Endothelial cell of coronary artery (primary cell): Measurements from ENCODE around the gene WDR37. TPM values are rescaled to one million over a fixed set of nuclear protein-coding genes. Genes with fewer than 3 reads are reported as not detected.

Experiments
- total RNA-seq: library from RNA; depleted of rRNA; stranded (reverse); fragments of >200 nt; gene quantifications from 2 replicates; pipeline ENCODE4 v1.2.3, GENCODE V29; 2014

Gene WDR37, protein sequence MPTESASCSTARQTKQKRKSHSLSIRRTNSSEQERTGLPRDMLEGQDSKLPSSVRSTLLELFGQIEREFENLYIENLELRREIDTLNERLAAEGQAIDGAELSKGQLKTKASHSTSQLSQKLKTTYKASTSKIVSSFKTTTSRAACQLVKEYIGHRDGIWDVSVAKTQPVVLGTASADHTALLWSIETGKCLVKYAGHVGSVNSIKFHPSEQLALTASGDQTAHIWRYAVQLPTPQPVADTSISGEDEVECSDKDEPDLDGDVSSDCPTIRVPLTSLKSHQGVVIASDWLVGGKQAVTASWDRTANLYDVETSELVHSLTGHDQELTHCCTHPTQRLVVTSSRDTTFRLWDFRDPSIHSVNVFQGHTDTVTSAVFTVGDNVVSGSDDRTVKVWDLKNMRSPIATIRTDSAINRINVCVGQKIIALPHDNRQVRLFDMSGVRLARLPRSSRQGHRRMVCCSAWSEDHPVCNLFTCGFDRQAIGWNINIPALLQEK
- 19.9 and 24.0 TPM in 2 replicates for total RNA-seq

DNA sequence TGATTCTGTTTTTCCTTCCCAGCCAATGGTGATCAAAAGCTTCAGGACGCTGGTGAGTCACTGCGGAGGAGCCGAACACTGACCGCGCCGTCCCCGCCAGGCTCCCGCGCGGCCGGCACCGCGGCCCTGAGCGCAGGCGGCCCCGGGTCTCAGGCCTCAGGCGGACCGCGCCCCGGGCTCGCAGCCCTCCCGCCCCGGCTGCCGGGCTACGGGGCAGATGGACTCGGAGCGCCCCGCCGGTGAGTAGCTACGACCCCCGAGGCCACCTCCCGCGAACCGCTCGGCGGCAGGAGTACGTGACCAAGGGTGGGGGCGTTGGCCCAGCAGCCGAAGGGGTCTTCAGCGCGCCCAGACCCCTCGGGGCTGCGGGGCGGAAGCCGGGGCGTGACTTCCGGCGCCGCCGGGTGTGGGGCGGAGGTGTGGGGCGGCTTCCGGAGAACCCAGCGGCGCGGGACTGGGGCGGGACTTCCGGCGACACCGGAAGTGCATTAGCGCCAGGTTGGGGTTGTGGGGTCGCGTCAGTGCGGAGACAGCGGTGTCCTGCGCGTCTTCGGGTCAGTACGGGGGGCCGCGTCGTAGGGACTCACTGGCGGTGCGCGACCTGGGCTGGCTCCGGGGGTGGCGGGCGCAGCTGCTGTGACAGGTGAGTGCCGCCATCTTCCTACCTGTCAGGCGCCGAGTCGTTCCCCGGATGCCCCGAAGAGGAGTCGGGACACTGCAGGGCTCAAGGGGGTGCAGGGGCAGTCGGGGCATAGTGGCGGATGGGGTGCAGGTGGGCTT, at the start of gene WDR37:
TSS of gene WDR37 (plus strand) at position 60 of the 780 bp plus-strand sequence. CDS start 15,771 bp downstream, outside the sequence.

DNA sequence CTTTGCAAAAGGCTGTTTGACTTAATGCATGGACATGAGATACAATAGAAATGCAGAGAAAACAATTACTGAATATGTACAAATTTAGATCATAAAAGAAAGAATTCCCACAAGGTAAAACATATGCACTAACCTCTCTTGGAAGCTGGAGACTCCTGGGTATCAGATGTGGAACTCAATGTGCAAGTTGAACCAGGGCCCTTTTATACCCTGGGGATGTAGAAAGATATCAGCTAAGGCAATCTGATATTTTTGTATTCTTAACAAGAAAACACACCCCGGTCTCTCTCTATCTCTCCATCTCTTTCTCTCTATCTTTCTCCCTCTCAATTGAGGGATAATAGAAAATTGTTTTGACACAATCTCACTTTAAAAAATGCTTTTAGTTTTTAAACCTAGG, 30.5 kb upstream of the WDR37 start, which contains the start of gene IDI2:
TSS of gene IDI2 (minus strand) at position 177 of the 400 bp plus-strand sequence. CDS start 1,136 bp downstream, outside the sequence.

DNA sequence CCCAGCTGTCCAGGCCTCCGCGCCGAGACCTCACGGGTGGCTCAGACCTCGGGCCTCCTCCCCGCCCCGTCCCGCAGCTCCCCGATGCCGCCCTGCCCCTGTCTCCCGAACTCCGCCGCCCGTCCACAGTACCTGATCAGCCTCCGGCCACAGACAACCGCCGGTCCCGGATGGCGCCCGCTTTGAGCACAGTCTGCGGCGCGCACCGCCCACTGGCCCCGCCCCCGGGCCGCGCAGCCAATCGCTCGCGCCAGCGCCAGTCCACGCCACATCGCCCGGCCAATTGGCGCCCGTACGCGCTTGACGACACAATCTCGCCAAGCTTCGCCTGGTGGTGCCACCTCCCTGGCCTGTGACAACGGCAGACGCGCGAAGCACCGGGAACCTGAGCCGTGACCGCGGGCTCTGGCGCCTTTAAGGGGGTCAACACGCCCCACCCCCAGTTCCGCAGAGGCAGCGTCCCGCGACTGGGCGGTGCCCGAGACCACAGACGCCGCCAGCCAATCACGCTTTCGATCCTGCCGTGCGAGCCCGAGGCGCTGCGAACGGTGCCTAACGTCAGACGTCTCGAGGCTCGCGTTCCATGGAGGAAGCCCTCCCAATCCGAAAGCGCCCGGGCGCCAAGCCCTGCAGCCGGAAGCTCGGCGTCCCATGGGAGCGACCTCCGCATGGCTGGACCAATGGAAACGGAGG, 7.3 kb upstream of the WDR37 start, which contains the start of gene IDI1:
TSS of gene IDI1 (minus strand) at position 388 of the 693 bp plus-strand sequence. CDS start at position 272, 116 bp downstream.

Other genes starting within 250 kb of the WDR37 start
- gene LARP4B, start 124.7 kb upstream of the WDR37 start, total RNA-seq, result 28.4 and 34.7 TPM in 2 replicates
- 36.9 and 54.7 TPM in 2 replicates for gene GTPBP4, start 68.0 kb upstream of the WDR37 start, total RNA-seq
- gene IDI2, start 30.5 kb upstream of the WDR37 start, total RNA-seq, result not detected in 2 replicates
- 23.5 and 28.6 TPM in 2 replicates for gene IDI1, start 7.3 kb upstream of the WDR37 start, total RNA-seq